Measurements from ENCODE around the gene ARHGAP5. TPM values are rescaled to one million over a fixed set of nuclear protein-coding genes. Genes with fewer than 3 reads are reported as not detected.
"Not testable (repeated sequence)": the region's sequence is repeated elsewhere in the genome, so short reads cannot be mapped to it uniquely, and the experiment has no call there.

Gene ARHGAP5
- total RNA-seq, 2 donors from 2014 or later: 52.7 to 58.4 TPM

GRCh38 chr14:32126899-32127730 is 50.0 kb downstream of the ARHGAP5 start:
- H3K4me3 ChIP-seq; ATAC-seq; H3K27me3 ChIP-seq; intact Hi-C loops (cut with DNase I); H3K36me3 ChIP-seq (replicated peaks in 1 of 2; ENCODE audit: insufficient read depth in 1 of 2, low read depth in 2 of 2); H3K27ac ChIP-seq; H3K9me3 ChIP-seq; DNase-seq: not testable (repeated sequence)
- H3K4me1 ChIP-seq: peaks cover 15% of the 10 kb centered on the region
- 83 to 92% methylated on average over 4 to 6 of the region's 13 CpGs for whole genome bisulfite sequencing, 2 donors

- Histone ChIP-seq H3K27ac (peak overlapping the region in 3 of 4 donors; percentile 39 to 64 (median 64)), H3K4me1 (peaks cover 15% of the 10 kb centered on the region)
- H3K4me3 ChIP-seq; H3K27me3 ChIP-seq; ATAC-seq; H3K9me3 ChIP-seq; H3K36me3 ChIP-seq (replicated peaks in 1 of 2; ENCODE audit: insufficient read depth in 1 of 2, low read depth in 2 of 2); DNase-seq; intact Hi-C loops (cut with DNase I): not testable (repeated sequence)
- 96 to 97% methylated on average over 25 to 53 of the region's 57 CpGs for WGBS, 2 donors
Observed at GRCh38 chr14:32127731-32128654, 50.9 kb downstream of the ARHGAP5 start.

- no peak overlapping the region for H3K4me3 ChIP-seq
- intact Hi-C loops (cut with DNase I): no loop called here
- DNase-seq: no peak
- TF ChIP-seq CTCF (IDR thresholded peaks at IDR 0.05): no peak
- TF ChIP-seq POLR2A (IDR thresholded peaks at IDR 0.05): no peak
- no peaks in the 10 kb centered on the region for H3K27me3 ChIP-seq
- WGBS, 2 donors: 71 to 83% methylated on average over 1 of the region's 1 CpG
- H3K36me3 ChIP-seq (replicated peaks in 1 of 2; ENCODE audit: insufficient read depth in 1 of 2, low read depth in 2 of 2): no peaks in the 10 kb centered on the region
- peaks cover 15% of the 10 kb centered on the region for H3K4me1 ChIP-seq
- no peaks in the 10 kb centered on the region for H3K9me3 ChIP-seq
- no peak for ATAC-seq
- H3K27ac ChIP-seq: peak overlapping the region in 3 of 4 donors; percentile 39 to 64 (median 64)
Observed at GRCh38 chr14:32128703-32129102, 51.6 kb downstream of the ARHGAP5 start.

GRCh38 chr14:32129124-32129523 is 52.0 kb downstream of the ARHGAP5 start:
- DNase-seq: no peak
- H3K4me3 ChIP-seq: no peak overlapping the region
- no peaks in the 10 kb centered on the region for H3K36me3 ChIP-seq (replicated peaks in 1 of 2; ENCODE audit: insufficient read depth in 1 of 2, low read depth in 2 of 2)
- TF ChIP-seq POLR2A (IDR thresholded peaks at IDR 0.05): no peak
- no peak for TF ChIP-seq CTCF (IDR thresholded peaks at IDR 0.05)
- WGBS, 2 donors: 10 to 17% methylated on average over 2 of the region's 2 CpGs
- intact Hi-C loops (cut with DNase I): no loop called here
- no peaks in the 10 kb centered on the region for H3K9me3 ChIP-seq
- H3K27ac ChIP-seq: peak overlapping the region in 3 of 4 donors; percentile 39 to 64 (median 64)
- ATAC-seq: peak; percentile 96
- H3K4me1 ChIP-seq: peaks cover 15% of the 10 kb centered on the region
- no peaks in the 10 kb centered on the region for H3K27me3 ChIP-seq

GRCh38 chr14:32131689-32132088 is 54.6 kb downstream of the ARHGAP5 start:
- H3K9me3 ChIP-seq; DNase-seq; H3K27me3 ChIP-seq; intact Hi-C loops (cut with DNase I); H3K4me3 ChIP-seq; H3K36me3 ChIP-seq (replicated peaks in 1 of 2; ENCODE audit: insufficient read depth in 1 of 2, low read depth in 2 of 2); H3K27ac ChIP-seq; ATAC-seq: not testable (repeated sequence)
- H3K4me1 ChIP-seq: peaks cover 15% of the 10 kb centered on the region
- WGBS, 2 donors: 95 to 96% methylated on average over 5 of the region's 5 CpGs

All from body of pancreas (tissue), 4 donors.